ENCODE measurements around the gene PFKFB4. TPM values are rescaled to one million over a fixed set of nuclear protein-coding genes. Genes with fewer than 3 reads are reported as not detected.

Gene PFKFB4
- total RNA-seq, 1 experiment from 2014 or later: 12.3 TPM

DNA sequence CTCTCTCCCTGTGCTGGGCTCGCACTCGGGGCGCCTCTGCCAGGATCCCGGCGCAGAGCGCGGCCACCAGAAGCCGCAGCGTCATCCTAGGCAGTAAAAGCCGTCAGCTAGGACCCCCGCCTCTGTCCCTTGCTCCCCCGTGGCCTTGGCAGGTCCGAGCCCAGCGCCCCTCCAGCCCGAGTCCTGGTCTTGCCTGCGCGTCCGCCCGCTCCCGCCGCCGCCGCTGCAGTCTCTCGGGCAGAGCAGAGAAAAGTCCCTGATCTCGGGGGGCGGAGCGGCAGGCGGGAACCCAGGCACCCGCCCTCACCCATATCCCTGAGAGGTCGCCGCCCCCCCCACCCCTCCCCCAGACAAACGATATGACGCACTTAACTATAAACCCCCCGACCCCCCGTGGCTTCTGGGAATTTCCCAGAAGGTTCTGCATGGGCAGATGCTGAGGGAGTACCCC is 38.5 kb upstream of the PFKFB4 start, which contains the start of gene COL7A1:
Gene COL7A1 (minus strand): TSS at position 255 of the 451 bp plus-strand sequence. CDS start 170 bp downstream, at position 85.
- Histone ChIP-seq H3K23ac (ENCODE audit: insufficient read length, low read depth, low read length) (no peak within 1 kb of the TSS), H3K18ac (ENCODE audit: insufficient read length, low read depth, low read length) (peak within 1 kb of the TSS; percentile 13), H2BK15ac (ENCODE audit: low read depth, low read length) (no peak within 1 kb of the TSS), H3K79me2 (ENCODE audit: insufficient read depth, low read length) (no peaks in the 10 kb centered on the region), H3T11ph (ENCODE audit: low read length) (no peak within 1 kb of the TSS), H3K4ac (ENCODE audit: low read depth, low read length) (no peak within 1 kb of the TSS), H3K9me3 (ENCODE audit: control insufficient read depth, low read depth, low read length) (no peaks in the 10 kb centered on the region), H3K27ac (ENCODE audit: insufficient read length, low read depth, low read length) (no peak within 1 kb of the TSS), H3K14ac (ENCODE audit: insufficient read depth, low read length) (peak within 1 kb of the TSS; percentile 43; the same call in 1 of the 2 replicates), H3K9ac (ENCODE audit: extremely low read depth, insufficient read length, low read length) (no peak within 1 kb of the TSS), H2BK20ac (ENCODE audit: low read depth, low read length, poor library complexity, severe bottlenecking) (no peak within 1 kb of the TSS), H4K8ac (replicated peaks; ENCODE audit: insufficient read length, low read depth, low read length) (no peak within 1 kb of the TSS), H2AK5ac (ENCODE audit: insufficient read length, low read length) (no peak within 1 kb of the TSS), H2BK120ac (ENCODE audit: low read depth, low read length, poor library complexity, severe bottlenecking) (no peak within 1 kb of the TSS), H3K56ac (ENCODE audit: insufficient read length, low read depth, low read length) (no peak within 1 kb of the TSS), H3K27me3 (ENCODE audit: insufficient read depth, low read length) (no peaks in the 10 kb centered on the region), H3K79me1 (ENCODE audit: insufficient read depth, low read depth, low read length, poor library complexity, severe bottlenecking) (no peaks in the 10 kb centered on the region), H2AFZ (ENCODE audit: low read length) (no peak within 1 kb of the TSS), H3K4me1 (ENCODE audit: insufficient read depth, low read length) (no peaks in the 10 kb centered on the region), H3K4me2 (ENCODE audit: insufficient read depth, insufficient read length, low read length) (no peak within 1 kb of the TSS), H4K5ac (ENCODE audit: insufficient read length, low read depth, low read length) (no peak within 1 kb of the TSS), H3K23me2 (ENCODE audit: insufficient read length, low read depth, low read length, poor library complexity, severe bottlenecking) (no peaks in the 10 kb centered on the region), H4K91ac (ENCODE audit: insufficient read length, low read depth, low read length) (no peak within 1 kb of the TSS), H2BK12ac (ENCODE audit: insufficient read length, low read depth, low read length) (no peak within 1 kb of the TSS), H4K20me1 (ENCODE audit: control insufficient read depth, insufficient read depth, insufficient read length) (no peaks in the 10 kb centered on the region), H2BK5ac (ENCODE audit: insufficient read length, low read length) (no peak within 1 kb of the TSS)
- Mint-ChIP-seq H3K4me3 (no peak within 1 kb of the TSS), H3K27ac (peak within 1 kb of the TSS; percentile 60 to 90 (median 83); a peak in 6 of 7 replicates), H3K36me3 (ENCODE audit: insufficient read depth in 1 of 3, low read depth in 3 of 3) (peaks cover 16 to 38% (median 20%) of the 10 kb centered on the region in 3 experiments), H3K9me3 (no peaks in the 10 kb centered on the region), H3K4me1 (peaks cover 12 to 21% of the 10 kb centered on the region in 2 experiments), H3K27me3 (ENCODE audit: low read depth) (peaks cover 4% of the 10 kb centered on the region; the same call in 1 of the 2 replicates)
- DNase-seq: peak; percentile 53
- TF ChIP-seq, protein P1, sequence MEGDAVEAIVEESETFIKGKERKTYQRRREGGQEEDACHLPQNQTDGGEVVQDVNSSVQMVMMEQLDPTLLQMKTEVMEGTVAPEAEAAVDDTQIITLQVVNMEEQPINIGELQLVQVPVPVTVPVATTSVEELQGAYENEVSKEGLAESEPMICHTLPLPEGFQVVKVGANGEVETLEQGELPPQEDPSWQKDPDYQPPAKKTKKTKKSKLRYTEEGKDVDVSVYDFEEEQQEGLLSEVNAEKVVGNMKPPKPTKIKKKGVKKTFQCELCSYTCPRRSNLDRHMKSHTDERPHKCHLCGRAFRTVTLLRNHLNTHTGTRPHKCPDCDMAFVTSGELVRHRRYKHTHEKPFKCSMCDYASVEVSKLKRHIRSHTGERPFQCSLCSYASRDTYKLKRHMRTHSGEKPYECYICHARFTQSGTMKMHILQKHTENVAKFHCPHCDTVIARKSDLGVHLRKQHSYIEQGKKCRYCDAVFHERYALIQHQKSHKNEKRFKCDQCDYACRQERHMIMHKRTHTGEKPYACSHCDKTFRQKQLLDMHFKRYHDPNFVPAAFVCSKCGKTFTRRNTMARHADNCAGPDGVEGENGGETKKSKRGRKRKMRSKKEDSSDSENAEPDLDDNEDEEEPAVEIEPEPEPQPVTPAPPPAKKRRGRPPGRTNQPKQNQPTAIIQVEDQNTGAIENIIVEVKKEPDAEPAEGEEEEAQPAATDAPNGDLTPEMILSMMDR (conservative IDR thresholded peaks at IDR 0.05): no peak
- no CpG with 5 or more reads among the region's 35 CpGs for WGBS (ENCODE audit: extremely low coverage, insufficient read length, low lambda C conversion rate)
